GM13976 (cell line): ENCODE results near the gene PDIK1L.

ENCODE experiments used
- DNase-seq: peaks from one replicate; pipeline ENCODE4 v3.0.0; 2012; ENCODE audit warnings: low spot score
- CTCF ChIP-seq: IDR thresholded peaks from 2 replicates; pipeline ENCODE4 v1.5.1; 2012; ENCODE audit warnings: borderline replicate concordance, mild to moderate bottlenecking; ENCODE audit not compliant: insufficient read depth; ENCODE audit errors: extremely low read depth, missing control alignments, control extremely low read depth
- in situ Hi-C: fragments of 300-500 bp; cut with MboI; formaldehyde crosslinking; loops from one replicate; pipeline ENCODE4 v1.12.0; 2022; ENCODE audit warnings: low sequenced_read_pairs, mixed read lengths, inconsistent platforms; ENCODE audit not compliant: unreplicated experiment

The PDIK1L gene

GRCh38 chr1:26070296-26070962, 41.2 kb upstream of the PDIK1L start:
- DNase-seq, result no peak
- TF ChIP-seq CTCF, result no peak
- in situ Hi-C loops, result no loop called here

- in situ Hi-C loops, result no loop called here
- no peak for TF ChIP-seq CTCF
- no peak for DNase-seq
These were observed 40.7 kb upstream of the PDIK1L start for GRCh38 chr1:26070963-26071342.

- DNase-seq, result no peak
- in situ Hi-C loops, result no loop called here
- TF ChIP-seq CTCF, result no peak
These were observed 39.3 kb upstream of the PDIK1L start for GRCh38 chr1:26072305-26072704.

- TF ChIP-seq CTCF, result no peak
- DNase-seq, result no peak
- in situ Hi-C loops, result no loop called here
These were observed 36.0 kb upstream of the PDIK1L start for GRCh38 chr1:26075421-26076144.

- DNase-seq, result no peak
- TF ChIP-seq CTCF, result no peak
- in situ Hi-C loops, result no loop called here
These were observed 34.1 kb upstream of the PDIK1L start for GRCh38 chr1:26077524-26077923.

- in situ Hi-C loops, result no loop called here
- no peak for DNase-seq
- no peak for TF ChIP-seq CTCF
These were observed 33.1 kb upstream of the PDIK1L start for GRCh38 chr1:26078286-26079177.
